ENCODE data around the gene TRABD.

The TRABD gene

DNA sequence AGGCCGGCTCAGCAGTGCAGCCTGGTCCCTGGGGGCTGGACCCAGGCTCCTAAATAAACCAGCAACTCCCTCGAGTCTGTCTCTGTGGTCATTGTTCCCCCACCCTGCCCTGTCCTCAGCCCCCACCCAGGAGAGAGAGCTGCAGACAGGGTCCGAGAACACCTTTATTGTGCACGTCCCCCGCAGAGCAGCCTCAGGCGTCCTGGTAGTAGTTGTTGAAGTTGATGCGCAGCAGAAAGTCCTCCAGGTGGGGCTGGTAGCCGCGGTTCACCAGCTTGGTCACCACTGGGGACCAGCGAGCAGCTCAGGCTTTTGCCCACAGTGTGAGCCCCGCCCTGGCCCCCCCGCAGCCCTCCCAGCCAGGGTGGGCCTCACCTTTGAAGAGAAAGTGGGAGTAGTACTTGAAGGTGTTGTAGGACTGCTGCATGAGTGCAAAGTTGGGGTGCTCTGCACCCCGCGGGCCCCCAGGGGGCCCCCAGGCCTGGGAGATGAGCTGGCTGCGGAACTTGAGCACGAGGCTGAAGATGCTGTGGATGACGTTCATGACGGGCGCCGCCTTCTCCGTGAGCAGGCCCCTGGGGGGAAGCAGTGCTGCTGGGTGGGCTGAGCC is 31.9 kb downstream of the TRABD start:
- no peak for DNase-seq (ENCODE audit: low read depth)
- no peak overlapping the region for H3K4me3 ChIP-seq (ENCODE audit: control insufficient read depth, low read depth, low read length)
- TF ChIP-seq, protein P1, sequence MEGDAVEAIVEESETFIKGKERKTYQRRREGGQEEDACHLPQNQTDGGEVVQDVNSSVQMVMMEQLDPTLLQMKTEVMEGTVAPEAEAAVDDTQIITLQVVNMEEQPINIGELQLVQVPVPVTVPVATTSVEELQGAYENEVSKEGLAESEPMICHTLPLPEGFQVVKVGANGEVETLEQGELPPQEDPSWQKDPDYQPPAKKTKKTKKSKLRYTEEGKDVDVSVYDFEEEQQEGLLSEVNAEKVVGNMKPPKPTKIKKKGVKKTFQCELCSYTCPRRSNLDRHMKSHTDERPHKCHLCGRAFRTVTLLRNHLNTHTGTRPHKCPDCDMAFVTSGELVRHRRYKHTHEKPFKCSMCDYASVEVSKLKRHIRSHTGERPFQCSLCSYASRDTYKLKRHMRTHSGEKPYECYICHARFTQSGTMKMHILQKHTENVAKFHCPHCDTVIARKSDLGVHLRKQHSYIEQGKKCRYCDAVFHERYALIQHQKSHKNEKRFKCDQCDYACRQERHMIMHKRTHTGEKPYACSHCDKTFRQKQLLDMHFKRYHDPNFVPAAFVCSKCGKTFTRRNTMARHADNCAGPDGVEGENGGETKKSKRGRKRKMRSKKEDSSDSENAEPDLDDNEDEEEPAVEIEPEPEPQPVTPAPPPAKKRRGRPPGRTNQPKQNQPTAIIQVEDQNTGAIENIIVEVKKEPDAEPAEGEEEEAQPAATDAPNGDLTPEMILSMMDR (conservative IDR thresholded peaks at IDR 0.05; ENCODE audit: control insufficient read depth, insufficient read depth, low read depth, low read length): no peak

DNA sequence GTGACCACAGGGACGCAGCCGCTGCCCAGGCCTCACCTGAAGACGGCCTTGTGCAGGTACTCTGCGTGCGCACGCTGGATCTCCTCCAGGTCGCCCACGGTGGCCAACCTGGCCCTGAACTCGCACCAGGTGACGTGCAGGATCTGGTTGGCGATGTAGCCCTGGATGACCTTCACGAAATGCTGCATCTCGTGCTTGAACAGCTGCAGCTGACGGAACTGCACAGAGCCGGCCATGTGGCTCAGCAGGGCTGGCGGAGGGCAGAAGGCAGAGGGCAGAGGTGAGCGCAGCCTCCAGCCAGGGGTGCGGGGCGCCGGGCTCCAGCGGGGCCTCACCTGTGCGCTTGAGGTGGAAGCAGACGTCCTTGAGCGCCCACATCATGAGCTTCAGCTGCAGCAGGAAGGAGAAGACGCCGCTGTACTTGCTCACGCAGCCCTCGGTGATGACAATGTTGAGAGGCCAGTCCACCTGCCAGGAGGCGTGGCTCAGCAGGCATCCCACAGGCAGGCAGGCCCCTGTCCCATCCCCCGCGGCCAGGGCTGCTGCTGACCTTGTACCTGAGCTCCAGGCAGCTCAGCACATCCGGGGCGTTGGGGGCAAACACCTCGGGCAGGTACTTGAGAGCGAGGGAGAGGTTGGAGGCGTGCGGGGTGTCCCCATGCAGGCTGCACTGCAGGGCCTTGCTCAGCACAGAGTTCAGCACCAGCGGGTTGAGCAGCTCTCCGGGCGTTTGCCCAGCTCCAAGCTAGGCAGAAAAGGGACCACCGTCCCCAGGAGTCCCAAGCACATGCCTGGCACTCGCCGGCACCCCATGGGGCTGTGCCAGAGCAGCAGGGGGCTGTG is 32.7 kb downstream of the TRABD start:
- H3K4me3 ChIP-seq (ENCODE audit: control insufficient read depth, low read depth, low read length): no peak overlapping the region
- no peak for DNase-seq (ENCODE audit: low read depth)
- TF ChIP-seq, protein P1 (conservative IDR thresholded peaks at IDR 0.05; ENCODE audit: control insufficient read depth, insufficient read depth, low read depth, low read length): no peak

DNA sequence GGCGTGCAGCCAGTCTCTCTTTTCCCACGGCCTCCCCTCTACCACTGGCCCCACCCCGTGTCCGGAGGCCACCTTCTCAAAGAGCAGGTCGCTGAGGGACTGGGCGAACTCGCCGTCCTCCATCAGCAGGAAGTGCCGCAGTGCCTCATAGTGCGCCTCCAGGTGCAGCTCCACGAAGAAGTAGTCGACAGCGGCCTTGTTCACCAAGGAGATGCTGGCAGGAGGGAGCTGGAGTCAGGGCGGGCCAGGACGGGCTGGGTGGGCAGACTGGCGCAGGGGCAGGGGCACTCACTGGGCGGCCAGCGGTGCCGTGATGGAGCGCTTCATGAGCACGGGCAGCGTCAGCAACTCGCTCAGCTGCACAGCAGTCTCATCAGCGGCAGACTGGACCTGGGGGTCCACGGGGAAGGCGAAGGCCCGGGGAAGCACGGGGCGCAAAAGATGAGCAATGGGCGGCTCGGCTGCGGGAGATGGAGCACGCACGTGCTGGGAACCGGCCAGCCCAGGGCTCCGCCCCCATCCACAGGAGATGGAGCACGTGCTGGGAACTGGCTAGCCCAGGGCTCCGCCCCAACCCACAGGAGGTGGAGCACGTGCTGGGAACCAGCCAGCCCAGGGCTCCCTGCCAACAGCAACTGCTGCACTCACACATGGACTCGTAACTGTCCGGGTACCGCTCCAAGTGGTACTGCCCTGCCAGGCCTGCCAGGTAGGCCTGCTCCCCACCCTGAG is 33.4 kb downstream of the TRABD start:
- TF ChIP-seq, protein P1 (conservative IDR thresholded peaks at IDR 0.05; ENCODE audit: control insufficient read depth, insufficient read depth, low read depth, low read length): no peak
- DNase-seq (ENCODE audit: low read depth): peak; percentile 85
- H3K4me3 ChIP-seq (ENCODE audit: control insufficient read depth, low read depth, low read length): no peak overlapping the region

DNA sequence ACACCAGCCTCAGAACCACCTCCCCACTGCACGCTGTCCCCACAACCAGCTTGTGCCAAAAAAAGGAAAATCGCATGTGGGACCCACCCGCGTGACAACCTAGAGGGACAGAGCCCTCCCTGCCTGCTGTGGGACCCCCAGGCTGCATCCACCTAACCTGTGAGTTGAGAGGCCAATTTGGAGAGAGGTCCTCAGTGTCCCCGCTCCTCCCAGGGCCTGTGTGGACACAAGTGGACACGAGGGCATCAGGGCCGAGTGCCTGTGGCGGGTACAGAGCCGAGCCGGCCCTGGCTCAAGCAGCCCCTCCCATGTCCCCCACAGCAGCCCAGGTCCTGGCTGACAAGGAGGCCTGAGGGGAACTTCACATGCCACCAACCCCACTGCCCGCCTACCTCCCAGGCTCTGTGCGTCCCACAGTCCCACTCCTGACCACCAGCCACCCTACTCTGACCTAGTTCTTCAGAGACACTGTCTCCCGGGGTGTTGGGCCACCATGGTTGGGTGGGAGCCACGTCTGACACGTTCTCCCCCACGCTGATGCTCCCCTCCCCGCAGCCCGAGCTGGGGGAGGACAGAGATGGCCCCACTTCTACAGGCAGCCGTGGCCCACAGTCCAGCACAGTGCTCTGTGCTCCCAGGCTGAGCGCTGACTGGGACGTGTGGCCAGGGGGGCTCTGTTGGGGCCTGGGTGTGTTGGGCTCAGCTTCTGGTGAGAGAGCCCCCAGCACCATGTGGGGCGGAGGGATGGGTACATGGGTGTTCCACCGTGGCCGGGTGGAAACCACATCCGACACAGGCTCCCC is 34.3 kb downstream of the TRABD start:
- no peak overlapping the region for H3K4me3 ChIP-seq (ENCODE audit: control insufficient read depth, low read depth, low read length)
- DNase-seq (ENCODE audit: low read depth): no peak
- TF ChIP-seq, protein P1 (conservative IDR thresholded peaks at IDR 0.05; ENCODE audit: control insufficient read depth, insufficient read depth, low read depth, low read length): no peak

DNA sequence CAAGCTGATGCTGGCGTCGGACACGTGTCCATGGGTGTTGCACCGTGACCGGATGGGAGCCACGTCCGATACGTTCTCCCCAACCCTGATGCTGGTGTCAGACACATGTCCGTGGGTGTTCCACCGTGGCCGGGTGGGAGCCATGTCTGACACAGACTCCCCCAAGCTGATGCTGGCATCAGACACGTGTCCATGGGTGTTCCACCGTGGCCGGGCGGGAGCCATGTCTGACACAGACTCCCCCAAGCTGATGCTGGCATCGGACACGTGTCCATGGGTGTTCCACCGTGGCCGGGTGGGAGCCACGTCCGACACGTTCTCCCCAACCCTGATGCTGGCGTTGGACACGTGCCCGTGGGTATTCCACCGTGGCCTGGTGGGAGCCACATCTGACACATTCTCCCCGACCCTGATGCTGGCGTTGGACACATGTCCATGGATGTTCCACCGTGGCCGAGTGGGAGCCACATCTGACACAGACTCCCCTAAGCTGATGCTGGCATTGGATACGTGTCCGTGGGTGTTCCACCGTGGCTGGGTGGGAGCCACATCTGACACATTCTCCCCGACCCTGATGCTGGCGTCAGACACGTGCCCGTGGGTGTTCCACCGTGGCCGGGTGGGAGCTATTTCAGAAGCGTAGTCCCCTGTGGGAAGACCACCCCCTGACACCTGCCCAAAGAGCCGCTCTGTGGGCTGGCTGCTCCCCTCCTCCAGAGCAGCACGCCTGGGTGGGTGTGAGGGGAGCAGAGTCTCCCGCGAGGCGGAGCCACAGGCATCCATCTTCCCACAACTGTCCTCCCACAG is 35.1 kb downstream of the TRABD start:
- no peak overlapping the region for H3K4me3 ChIP-seq (ENCODE audit: control insufficient read depth, low read depth, low read length)
- TF ChIP-seq, protein P1 (conservative IDR thresholded peaks at IDR 0.05; ENCODE audit: control insufficient read depth, insufficient read depth, low read depth, low read length): no peak
- no peak for DNase-seq (ENCODE audit: low read depth)

Data from fibroblast of mammary gland (primary cell).